ENCODE data around the gene NKD2. TPM values are rescaled to one million over a fixed set of nuclear protein-coding genes. Genes with fewer than 3 reads are reported as not detected.

NKD2 gene
- total RNA-seq, 1 experiment from 2014 or later, result 12.8 TPM

- no peak for TF ChIP-seq ZNF138 (CRISPR knock-in tag; conservative IDR thresholded peaks at IDR 0.05)
- TF ChIP-seq E2F4 (CRISPR knock-in tag; IDR thresholded peaks at IDR 0.05; ENCODE audit: borderline replicate concordance, low read depth), result no peak
Measured at GRCh38 chr5:1019001-1019905, 10.7 kb downstream of the NKD2 start (continued).

DNA sequence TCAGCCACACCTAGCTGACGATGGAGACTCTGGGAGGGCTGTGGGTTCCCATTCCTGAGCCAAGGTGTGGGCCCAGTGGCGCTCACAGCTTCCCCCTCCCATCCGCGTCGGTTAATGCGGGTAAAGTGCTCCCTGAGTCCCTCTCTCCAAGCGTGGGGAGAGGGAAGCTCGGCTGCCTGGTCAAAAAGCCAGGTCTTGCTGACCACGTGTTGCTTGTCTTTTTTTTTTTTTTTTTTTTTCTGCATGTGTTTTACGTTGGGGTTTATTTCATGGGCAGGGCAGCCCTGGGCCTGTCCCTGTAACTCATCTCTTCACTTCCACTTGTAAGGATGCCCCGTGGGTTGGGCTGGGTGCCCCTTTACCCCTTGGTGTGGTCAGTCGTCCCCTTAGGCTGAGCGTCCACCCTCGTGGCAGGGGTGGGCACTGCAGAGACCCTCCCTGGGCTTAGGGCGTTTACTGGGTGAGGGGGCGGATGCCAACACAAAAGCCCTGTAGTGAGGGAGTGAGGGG is 11.9 kb downstream of the NKD2 start:
- ATAC-seq (0 out of 2 replicates have a peak, but pooled peaks have one; percentile 29), DNase-seq (ENCODE audit: low spot score) (peak; percentile 12)
- no peak for TF ChIP-seq ZNF532 (CRISPR knock-in tag; IDR thresholded peaks at IDR 0.05; ENCODE audit: borderline replicate concordance)
- TF ChIP-seq, protein P1, sequence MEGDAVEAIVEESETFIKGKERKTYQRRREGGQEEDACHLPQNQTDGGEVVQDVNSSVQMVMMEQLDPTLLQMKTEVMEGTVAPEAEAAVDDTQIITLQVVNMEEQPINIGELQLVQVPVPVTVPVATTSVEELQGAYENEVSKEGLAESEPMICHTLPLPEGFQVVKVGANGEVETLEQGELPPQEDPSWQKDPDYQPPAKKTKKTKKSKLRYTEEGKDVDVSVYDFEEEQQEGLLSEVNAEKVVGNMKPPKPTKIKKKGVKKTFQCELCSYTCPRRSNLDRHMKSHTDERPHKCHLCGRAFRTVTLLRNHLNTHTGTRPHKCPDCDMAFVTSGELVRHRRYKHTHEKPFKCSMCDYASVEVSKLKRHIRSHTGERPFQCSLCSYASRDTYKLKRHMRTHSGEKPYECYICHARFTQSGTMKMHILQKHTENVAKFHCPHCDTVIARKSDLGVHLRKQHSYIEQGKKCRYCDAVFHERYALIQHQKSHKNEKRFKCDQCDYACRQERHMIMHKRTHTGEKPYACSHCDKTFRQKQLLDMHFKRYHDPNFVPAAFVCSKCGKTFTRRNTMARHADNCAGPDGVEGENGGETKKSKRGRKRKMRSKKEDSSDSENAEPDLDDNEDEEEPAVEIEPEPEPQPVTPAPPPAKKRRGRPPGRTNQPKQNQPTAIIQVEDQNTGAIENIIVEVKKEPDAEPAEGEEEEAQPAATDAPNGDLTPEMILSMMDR (IDR thresholded peaks at IDR 0.05), result no peak
- TF ChIP-seq OVOL2 (CRISPR knock-in tag; IDR thresholded peaks at IDR 0.05; ENCODE audit: borderline replicate concordance), result no peak
- no peak for TF ChIP-seq NFYB (CRISPR knock-in tag; conservative IDR thresholded peaks at IDR 0.05; ENCODE audit: low read depth)
- no peak for TF ChIP-seq ERG (CRISPR knock-in tag; IDR thresholded peaks at IDR 0.05)
- TF ChIP-seq ZNF219 (CRISPR knock-in tag; IDR thresholded peaks at IDR 0.05; ENCODE audit: borderline replicate concordance), result no peak
- TF ChIP-seq PRDM15 (CRISPR knock-in tag; IDR thresholded peaks at IDR 0.05), result no peak
- TF ChIP-seq, protein P2, sequence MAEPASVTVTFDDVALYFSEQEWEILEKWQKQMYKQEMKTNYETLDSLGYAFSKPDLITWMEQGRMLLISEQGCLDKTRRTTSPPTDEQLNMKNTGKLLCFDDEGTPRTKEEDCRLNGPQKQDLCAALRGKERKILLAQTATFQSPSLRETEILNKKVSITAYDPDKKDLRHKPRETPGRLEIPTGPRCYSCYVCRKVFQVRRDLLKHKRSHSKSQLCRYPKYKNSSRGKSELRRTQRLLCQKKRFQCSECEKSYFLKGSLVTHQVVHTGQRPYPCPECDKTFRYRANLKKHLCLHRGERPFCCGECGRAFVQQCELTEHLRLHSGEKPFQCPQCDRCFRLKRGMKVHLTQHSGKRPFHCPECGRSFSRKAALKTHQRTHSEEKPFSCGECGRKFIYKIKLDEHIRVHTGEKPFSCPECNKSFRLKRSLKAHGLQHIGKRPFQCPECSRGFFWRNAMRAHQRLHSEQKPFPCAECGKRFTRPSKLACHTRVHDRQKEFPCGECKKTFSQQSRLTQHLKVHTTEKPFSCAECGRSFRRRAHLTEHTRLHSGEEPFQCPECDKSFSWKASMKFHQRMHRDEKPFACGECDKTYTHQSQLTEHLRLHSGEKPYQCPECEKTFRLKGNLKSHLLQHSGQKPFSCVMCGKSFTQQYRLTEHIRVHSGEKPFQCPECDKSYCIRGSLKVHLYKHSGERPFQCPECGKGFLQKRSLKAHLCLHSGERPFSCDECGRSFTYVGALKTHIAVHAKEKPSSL (CRISPR knock-in tag; conservative IDR thresholded peaks at IDR 0.05), result no peak
- no peak for TF ChIP-seq NR1H2 (CRISPR knock-in tag; IDR thresholded peaks at IDR 0.05)
- Mint-ChIP-seq H3K4me3 (no peak overlapping the region), H3K36me3 (no peaks in the 10 kb centered on the region), H3K9me3 (no peaks in the 10 kb centered on the region), H3K27me3 (ENCODE audit: low read depth) (no peaks in the 10 kb centered on the region), H3K27ac (peak overlapping the region; percentile 68), H3K4me1 (peaks cover 4% of the 10 kb centered on the region; the same call in 1 of the 2 replicates)
- ChIA-PET POLR2A (interaction anchor here (0.6 kb wide), 1 partner anchor 18 kb away, joined by 3 read pairs; no protein-coding TSS in a partner anchor), CTCF (interaction anchor here (1.0 to 3.7 kb wide), 3 partner anchors 11 to 624 kb away, joined by 3 to 38 read pairs (median 4); partner anchors contain the start of gene NKD2)

Data from WTC11 (cell line).